Measurements from ENCODE around the gene TXNDC16. TPM values are rescaled to one million over a fixed set of nuclear protein-coding genes. Genes with fewer than 3 reads are reported as not detected.

Gene TXNDC16
- total RNA-seq, 1 experiment from 2014 or later = 13.2 TPM

GRCh38 chr14:52467515-52468266, 84.6 kb downstream of the TXNDC16 start:
- no peaks in the 10 kb centered on the region for H3K79me2 ChIP-seq (ENCODE audit: insufficient read depth, low read length)
- H3K36me3 Mint-ChIP-seq (ENCODE audit: insufficient read depth in 1 of 3, low read depth in 3 of 3) = peaks cover 0 to 8% (median 5%) of the 10 kb centered on the region in 3 experiments; a peak in 4 of 7 replicates
- H4K8ac ChIP-seq (replicated peaks; ENCODE audit: insufficient read length, low read depth, low read length) = no peak overlapping the region
- no peak for DNase-seq
- WGBS (ENCODE audit: extremely low coverage, insufficient read length, low lambda C conversion rate) = no CpG with 5 or more reads among the region's 7 CpGs
- no peak overlapping the region for H2BK120ac ChIP-seq (ENCODE audit: low read depth, low read length, poor library complexity, severe bottlenecking)
- H3K56ac ChIP-seq (ENCODE audit: insufficient read length, low read depth, low read length) = no peak overlapping the region
- H3K4ac ChIP-seq (ENCODE audit: low read depth, low read length) = no peak overlapping the region
- H3T11ph ChIP-seq (ENCODE audit: low read length) = no peak overlapping the region
- no peak overlapping the region for H2BK5ac ChIP-seq (ENCODE audit: insufficient read length, low read length)
- no peak overlapping the region for H4K5ac ChIP-seq (ENCODE audit: insufficient read length, low read depth, low read length)
- no peak overlapping the region for H3K4me3 Mint-ChIP-seq
- H3K27me3 ChIP-seq (ENCODE audit: insufficient read depth, low read length) = no peaks in the 10 kb centered on the region
- no peak overlapping the region for H3K9ac ChIP-seq (ENCODE audit: extremely low read depth, insufficient read length, low read length)
- H3K27ac ChIP-seq (ENCODE audit: insufficient read length, low read depth, low read length) = no peak overlapping the region
- H3K4me1 Mint-ChIP-seq = peaks cover 7 to 11% of the 10 kb centered on the region in 2 experiments
- no peak overlapping the region for H2BK15ac ChIP-seq (ENCODE audit: low read depth, low read length)
- H2AFZ ChIP-seq (ENCODE audit: low read length) = no peak overlapping the region
- H3K79me1 ChIP-seq (ENCODE audit: insufficient read depth, low read depth, low read length, poor library complexity, severe bottlenecking) = no peaks in the 10 kb centered on the region
- no peak overlapping the region for H3K18ac ChIP-seq (ENCODE audit: insufficient read length, low read depth, low read length)
- no peaks in the 10 kb centered on the region for H4K20me1 ChIP-seq (ENCODE audit: control insufficient read depth, insufficient read depth, insufficient read length)
- no peak overlapping the region for H3K14ac ChIP-seq (ENCODE audit: insufficient read depth, low read length)
- TF ChIP-seq CTCF (conservative IDR thresholded peaks at IDR 0.05) = no peak
- H3K27me3 Mint-ChIP-seq (ENCODE audit: low read depth) = no peaks in the 10 kb centered on the region; the same call in 1 of the 2 replicates
- no peak overlapping the region for H2BK20ac ChIP-seq (ENCODE audit: low read depth, low read length, poor library complexity, severe bottlenecking)
- H3K9me3 ChIP-seq (ENCODE audit: control insufficient read depth, low read depth, low read length) = no peaks in the 10 kb centered on the region
- no peak overlapping the region for H2AK5ac ChIP-seq (ENCODE audit: insufficient read length, low read length)
- no peaks in the 10 kb centered on the region for H3K23me2 ChIP-seq (ENCODE audit: insufficient read length, low read depth, low read length, poor library complexity, severe bottlenecking)
- no peaks in the 10 kb centered on the region; a peak in 1 of 5 replicates for H3K9me3 Mint-ChIP-seq
- H3K4me2 ChIP-seq (ENCODE audit: insufficient read depth, insufficient read length, low read length) = no peak overlapping the region
- H2BK12ac ChIP-seq (ENCODE audit: insufficient read length, low read depth, low read length) = no peak overlapping the region
- H3K4me1 ChIP-seq (ENCODE audit: insufficient read depth, low read length) = no peaks in the 10 kb centered on the region
- H3K23ac ChIP-seq (ENCODE audit: insufficient read length, low read depth, low read length) = no peak overlapping the region
- H3K27ac Mint-ChIP-seq = no peak overlapping the region
- no peak overlapping the region for H4K91ac ChIP-seq (ENCODE audit: insufficient read length, low read depth, low read length)

All from H9 (cell line).